ENCODE results near the gene CPTP. TPM values are rescaled to one million over a fixed set of nuclear protein-coding genes. Genes with fewer than 3 reads are reported as not detected.

CPTP gene

Small RNAs within 50 kb of the gene (small RNA-seq; reads per million reads assigned to genes)
- gene MIR6726 (ENCODE audit: insufficient read depth): not detected
